ENCODE results near the gene FNIP2.

The FNIP2 gene

DNA sequence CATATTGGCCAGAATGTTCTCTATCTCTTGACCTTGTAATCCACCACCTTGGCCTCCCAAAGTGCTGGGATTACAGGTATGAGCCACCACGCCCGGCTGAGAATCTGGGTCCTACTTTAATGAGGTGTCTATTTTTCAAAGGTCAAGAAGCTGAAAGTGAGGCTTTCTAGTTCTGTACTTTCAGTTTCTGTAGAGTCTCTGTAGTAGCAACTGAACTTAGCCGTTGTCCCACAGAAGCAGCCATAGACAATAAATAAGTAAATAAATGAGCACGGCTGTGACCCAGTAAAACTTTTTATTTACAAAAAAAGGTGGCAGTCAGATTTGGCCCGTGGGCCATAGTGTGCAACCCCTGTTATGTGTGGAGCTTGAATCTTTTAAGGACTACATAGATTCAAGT is 92.0 kb downstream of the FNIP2 start:
- TF ChIP-seq EZH2phosphoT487 (IDR thresholded peaks at IDR 0.05; ENCODE audit: borderline replicate concordance) (no peak), CTCF (conservative IDR thresholded peaks at IDR 0.05; ENCODE audit: low read length) (no peak)
- no peaks in the 10 kb centered on the region for H4K20me1 ChIP-seq (ENCODE audit: insufficient read depth, low read length, poor library complexity, severe bottlenecking)
- no peak overlapping the region for H3K4me3 ChIP-seq (ENCODE audit: low read length, poor library complexity, severe bottlenecking)
- no peaks in the 10 kb centered on the region for H3K27me3 ChIP-seq (ENCODE audit: insufficient read depth, low read length, poor library complexity, severe bottlenecking)
- no peak overlapping the region for H2AFZ ChIP-seq (ENCODE audit: low read length)
- H3K79me2 ChIP-seq (ENCODE audit: insufficient read depth, low read length): no peaks in the 10 kb centered on the region
- H3K9me3 ChIP-seq (ENCODE audit: insufficient read depth, low read depth, low read length): no peaks in the 10 kb centered on the region
- H3K36me3 ChIP-seq (ENCODE audit: insufficient read depth, low read length): peaks cover 56% of the 10 kb centered on the region; the same call in 1 of the 2 replicates
- H3K9me2 ChIP-seq (replicated peaks; ENCODE audit: low read depth, low read length): no peaks in the 10 kb centered on the region
- no peaks in the 10 kb centered on the region for H3K4me1 ChIP-seq (ENCODE audit: insufficient read depth, low read length, poor library complexity, severe bottlenecking)
- H3K4me2 ChIP-seq (ENCODE audit: low read depth, low read length, poor library complexity, severe bottlenecking): no peak overlapping the region
- H3F3A ChIP-seq (ENCODE audit: low read depth): no peaks in the 10 kb centered on the region
- H3K9ac ChIP-seq (ENCODE audit: low read depth, low read length, poor library complexity, severe bottlenecking): no peak overlapping the region

DNA sequence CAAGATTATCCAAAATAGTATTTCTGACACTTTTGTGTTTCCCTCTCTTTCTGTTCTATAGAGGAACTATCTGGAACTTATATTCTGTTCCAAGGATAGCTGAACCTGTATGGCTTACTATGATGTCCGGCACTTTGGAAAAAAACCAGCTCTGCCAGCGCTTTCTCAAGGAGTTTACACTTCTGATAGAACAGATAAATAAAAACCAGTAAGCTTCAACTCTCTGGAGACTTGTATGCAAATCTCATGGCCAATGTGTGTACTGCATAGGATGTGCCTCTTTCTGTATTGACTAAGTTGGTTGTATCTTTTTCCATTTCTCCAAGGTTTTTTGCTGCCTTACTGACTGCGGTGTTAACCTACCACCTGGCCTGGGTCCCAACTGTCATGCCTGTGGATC is 92.5 kb downstream of the FNIP2 start:
- no peak overlapping the region for H3K4me3 ChIP-seq (ENCODE audit: low read length, poor library complexity, severe bottlenecking)
- no peak overlapping the region for H3K9ac ChIP-seq (ENCODE audit: low read depth, low read length, poor library complexity, severe bottlenecking)
- no peaks in the 10 kb centered on the region for H3K27me3 ChIP-seq (ENCODE audit: insufficient read depth, low read length, poor library complexity, severe bottlenecking)
- TF ChIP-seq CTCF (conservative IDR thresholded peaks at IDR 0.05; ENCODE audit: low read length) (no peak), EZH2phosphoT487 (IDR thresholded peaks at IDR 0.05; ENCODE audit: borderline replicate concordance) (no peak)
- no peak overlapping the region for H2AFZ ChIP-seq (ENCODE audit: low read length)
- H3K4me1 ChIP-seq (ENCODE audit: insufficient read depth, low read length, poor library complexity, severe bottlenecking): no peaks in the 10 kb centered on the region
- H3K79me2 ChIP-seq (ENCODE audit: insufficient read depth, low read length): no peaks in the 10 kb centered on the region
- no peaks in the 10 kb centered on the region for H4K20me1 ChIP-seq (ENCODE audit: insufficient read depth, low read length, poor library complexity, severe bottlenecking)
- no peaks in the 10 kb centered on the region for H3K9me2 ChIP-seq (replicated peaks; ENCODE audit: low read depth, low read length)
- no peaks in the 10 kb centered on the region for H3F3A ChIP-seq (ENCODE audit: low read depth)
- H3K9me3 ChIP-seq (ENCODE audit: insufficient read depth, low read depth, low read length): no peaks in the 10 kb centered on the region
- no peak overlapping the region for H3K4me2 ChIP-seq (ENCODE audit: low read depth, low read length, poor library complexity, severe bottlenecking)
- peaks cover 56% of the 10 kb centered on the region; the same call in 1 of the 2 replicates for H3K36me3 ChIP-seq (ENCODE audit: insufficient read depth, low read length)

DNA sequence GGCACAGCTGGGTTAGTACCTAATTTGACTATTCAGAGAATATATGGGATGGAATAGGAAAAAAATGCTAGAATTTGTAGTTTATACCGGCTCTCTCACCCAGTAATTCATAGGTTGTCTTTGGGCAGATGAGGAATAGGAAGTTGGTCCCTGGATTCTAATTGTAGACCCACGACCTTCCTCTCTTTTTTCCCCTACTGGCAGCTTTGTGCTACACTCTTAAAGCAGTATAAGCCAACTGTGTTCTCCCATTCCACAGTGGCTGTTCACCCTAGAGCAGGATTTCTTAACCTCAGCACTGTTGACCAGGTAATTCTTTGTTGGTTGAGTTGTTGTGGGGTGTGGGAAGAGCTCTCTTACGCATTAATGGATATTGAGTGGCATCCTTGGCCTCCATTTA is 92.9 kb downstream of the FNIP2 start:
- H2AFZ ChIP-seq (ENCODE audit: low read length): no peak overlapping the region
- H3K36me3 ChIP-seq (ENCODE audit: insufficient read depth, low read length): peaks cover 56% of the 10 kb centered on the region; the same call in 1 of the 2 replicates
- H3K4me3 ChIP-seq (ENCODE audit: low read length, poor library complexity, severe bottlenecking): no peak overlapping the region
- no peaks in the 10 kb centered on the region for H3K4me1 ChIP-seq (ENCODE audit: insufficient read depth, low read length, poor library complexity, severe bottlenecking)
- H3K9me2 ChIP-seq (replicated peaks; ENCODE audit: low read depth, low read length): no peaks in the 10 kb centered on the region
- no peak for TF ChIP-seq EZH2phosphoT487 (IDR thresholded peaks at IDR 0.05; ENCODE audit: borderline replicate concordance)
- TF ChIP-seq CTCF (conservative IDR thresholded peaks at IDR 0.05; ENCODE audit: low read length): no peak
- no peaks in the 10 kb centered on the region for H4K20me1 ChIP-seq (ENCODE audit: insufficient read depth, low read length, poor library complexity, severe bottlenecking)
- no peaks in the 10 kb centered on the region for H3K27me3 ChIP-seq (ENCODE audit: insufficient read depth, low read length, poor library complexity, severe bottlenecking)
- H3K9ac ChIP-seq (ENCODE audit: low read depth, low read length, poor library complexity, severe bottlenecking): no peak overlapping the region
- H3K79me2 ChIP-seq (ENCODE audit: insufficient read depth, low read length): no peaks in the 10 kb centered on the region
- H3K4me2 ChIP-seq (ENCODE audit: low read depth, low read length, poor library complexity, severe bottlenecking): no peak overlapping the region
- H3F3A ChIP-seq (ENCODE audit: low read depth): no peaks in the 10 kb centered on the region
- no peaks in the 10 kb centered on the region for H3K9me3 ChIP-seq (ENCODE audit: insufficient read depth, low read depth, low read length)
